Activated CD8-positive, alpha-beta memory T cell treated with anti-CD3 and anti-CD28 coated beads, Interleukin-2, amount 50 U/mL, for 1 hour (primary cell): Measurements from ENCODE around the gene FTCD.
"Not testable (repeated sequence)": the region's sequence is repeated elsewhere in the genome, so short reads cannot be mapped to it uniquely, and the experiment has no call there.

ENCODE experiments used
- DNase-seq: peaks from one replicate; pipeline ENCODE4 v3.0.0-alpha.2; 2020; ENCODE audit errors: extremely low read depth

The FTCD gene

GRCh38 chr21:46188226-46189212 is 33.1 kb upstream of the FTCD start:
- DNase-seq, result no peak

- no peak for DNase-seq
Measured at GRCh38 chr21:46187814-46188213, 32.4 kb upstream of the FTCD start.

DNA sequence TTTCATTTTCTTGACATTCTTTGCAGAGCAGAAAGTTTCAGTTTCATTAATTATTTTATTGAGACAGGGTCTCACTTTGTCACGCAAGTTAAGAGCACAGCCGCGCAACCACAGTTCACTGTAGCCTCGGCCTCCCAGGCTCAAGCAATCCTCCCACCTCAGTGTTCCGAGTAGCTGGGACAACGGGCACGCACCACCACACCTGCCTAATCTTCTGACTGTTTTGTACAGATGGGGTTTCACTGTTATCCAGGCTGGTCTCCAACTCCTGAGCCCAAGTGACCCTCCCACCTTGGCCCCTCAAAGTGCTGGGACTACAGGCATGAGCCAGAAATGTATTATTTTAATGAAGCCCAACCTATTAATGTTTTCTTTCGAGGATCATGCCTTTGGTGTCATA is 31.9 kb upstream of the FTCD start:
- DNase-seq, result no peak

DNA sequence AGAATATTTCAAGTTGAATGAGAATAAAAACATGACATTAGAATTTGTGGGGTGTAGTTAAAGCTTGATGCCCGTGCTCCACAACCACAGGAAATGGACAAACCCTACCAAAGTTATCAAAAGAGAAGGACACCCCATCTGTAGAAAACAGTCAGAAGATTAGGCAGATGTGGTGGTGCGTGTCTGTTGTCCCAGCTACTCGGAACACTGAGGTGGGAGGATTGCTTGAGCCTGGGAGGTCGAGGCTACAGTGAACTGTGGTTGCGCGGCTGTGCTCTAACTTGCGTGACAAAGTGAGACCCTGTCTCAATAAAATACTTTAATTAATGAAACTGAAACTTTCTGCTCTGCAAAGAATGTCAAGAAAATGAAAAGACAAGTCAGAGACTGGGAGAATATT is 30.3 kb upstream of the FTCD start:
- no peak for DNase-seq

GRCh38 chr21:46184625-46185555 is 29.5 kb upstream of the FTCD start:
- peak; percentile 46 for DNase-seq

GRCh38 chr21:46183910-46184624 is 28.7 kb upstream of the FTCD start, which contains the start of gene SPATC1L:
Gene SPATC1L, minus strand, starts transcription at chr21:46184459. Its CDS starts 1,643 bp downstream, at chr21:46182816.
- DNase-seq, result no peak

GRCh38 chr21:46183337-46183909 is 28.0 kb upstream of the FTCD start:
- not testable (repeated sequence) for DNase-seq

GRCh38 chr21:46182548-46183336 is 27.4 kb upstream of the FTCD start:
- DNase-seq, result no peak

GRCh38 chr21:46181953-46182547 is 26.7 kb upstream of the FTCD start:
- DNase-seq, result no peak

- DNase-seq, result no peak
Measured at GRCh38 chr21:46181436-46181835, 26.1 kb upstream of the FTCD start.

- no peak for DNase-seq
Measured at GRCh38 chr21:46180778-46181391, 25.5 kb upstream of the FTCD start.

DNA sequence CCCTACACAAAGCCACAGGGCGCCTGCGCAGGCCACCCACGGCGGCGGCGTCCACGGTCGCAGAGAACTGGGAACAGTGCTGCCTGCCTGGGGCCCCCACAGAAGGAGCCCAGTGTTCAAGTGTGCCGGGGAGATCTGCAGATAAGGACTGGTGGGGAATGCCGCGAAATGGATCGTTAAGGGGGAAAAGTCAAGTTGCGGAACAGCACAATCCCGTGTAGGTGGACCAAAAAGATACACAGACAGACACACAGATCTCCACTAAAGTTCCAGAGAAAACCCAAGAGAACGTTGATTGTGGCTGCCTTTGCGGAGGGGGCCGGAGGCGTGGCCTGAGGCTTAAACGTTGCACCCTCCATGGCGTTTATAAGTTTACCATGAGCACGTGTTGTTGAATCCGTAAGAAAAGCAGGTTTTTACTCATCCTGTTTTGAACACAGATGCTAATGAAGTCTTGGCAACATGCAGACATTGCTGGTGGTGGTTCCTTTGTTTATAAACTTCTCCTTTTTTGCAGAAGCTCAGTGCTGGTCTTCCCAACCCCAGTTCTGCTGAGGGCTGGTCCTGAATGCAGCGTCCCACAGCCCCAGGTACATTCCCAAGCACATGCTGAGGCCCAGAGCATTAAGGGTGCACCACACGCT is 24.8 kb upstream of the FTCD start:
- no peak for DNase-seq

- DNase-seq, result no peak
Measured at GRCh38 chr21:46179708-46180078, 24.3 kb upstream of the FTCD start.

DNA sequence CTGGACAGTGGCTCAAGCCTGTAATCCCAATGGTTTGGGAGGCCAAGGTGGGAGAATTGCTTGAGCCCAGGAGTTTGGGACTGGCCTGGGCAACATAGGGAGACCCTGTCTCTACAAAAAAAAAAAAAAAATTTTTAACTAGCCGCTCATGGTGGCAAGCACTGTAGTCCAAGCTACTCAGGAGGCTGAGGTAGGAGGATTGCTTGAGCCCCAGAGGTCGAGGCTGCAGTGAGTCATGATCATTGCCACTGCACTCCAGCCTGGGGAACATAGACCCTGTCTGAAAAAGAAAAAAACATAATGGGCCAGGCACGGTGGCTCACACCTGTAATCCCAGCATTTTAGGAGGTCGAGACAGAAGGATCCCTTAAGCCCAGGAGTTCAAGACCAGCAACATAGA is 23.6 kb upstream of the FTCD start:
- DNase-seq, result no peak

DNA sequence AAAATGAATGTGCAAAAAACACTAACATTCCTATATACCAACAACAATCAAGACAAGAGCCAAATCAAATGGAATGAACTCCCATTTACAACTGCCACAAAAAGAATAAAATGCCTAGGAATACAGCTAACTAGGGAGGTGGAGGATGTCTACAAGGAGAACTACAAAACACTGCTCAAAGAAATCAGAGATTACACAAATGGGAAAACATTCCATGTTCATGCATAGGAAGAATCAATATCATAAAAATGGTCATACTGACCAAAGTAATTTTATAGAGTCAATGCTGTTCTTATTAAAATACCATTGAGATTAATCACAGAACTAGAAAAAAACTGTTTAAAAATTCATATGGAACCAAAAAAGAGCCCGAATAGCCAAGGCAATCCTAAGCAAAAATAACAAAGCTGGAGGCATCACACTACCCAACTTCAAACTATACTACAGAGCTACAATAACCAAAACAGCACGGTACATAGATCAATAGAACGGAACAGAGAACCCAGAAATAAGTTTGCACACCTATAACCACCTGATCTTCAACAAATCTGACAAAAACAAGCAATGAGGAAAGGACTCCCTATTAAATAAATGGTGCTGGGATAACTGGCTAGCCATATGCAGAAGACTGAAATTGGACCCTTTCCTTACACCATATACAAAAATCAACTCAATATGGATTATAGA is 21.2 kb upstream of the FTCD start:
- DNase-seq, result not testable (repeated sequence)

DNA sequence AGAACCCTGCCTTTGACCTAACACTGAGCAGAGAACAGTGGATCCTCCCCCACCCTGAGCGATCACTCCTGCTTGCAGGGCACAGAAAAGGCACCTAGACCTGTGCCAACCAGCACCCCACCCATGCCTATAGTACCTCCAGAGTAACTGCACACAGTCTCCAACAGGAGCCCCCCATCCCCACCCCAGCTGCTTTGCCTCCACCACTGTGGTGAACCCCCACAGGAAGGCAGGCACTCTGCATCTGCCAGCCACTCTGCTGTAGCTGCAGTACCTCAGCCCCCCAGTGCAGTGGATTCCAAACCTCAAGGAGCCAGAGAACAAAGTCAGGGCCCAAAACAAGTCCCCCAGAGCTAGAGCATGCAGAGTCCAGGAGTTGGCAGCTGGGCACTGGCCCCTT is 18.2 kb upstream of the FTCD start:
- no peak for DNase-seq

DNA sequence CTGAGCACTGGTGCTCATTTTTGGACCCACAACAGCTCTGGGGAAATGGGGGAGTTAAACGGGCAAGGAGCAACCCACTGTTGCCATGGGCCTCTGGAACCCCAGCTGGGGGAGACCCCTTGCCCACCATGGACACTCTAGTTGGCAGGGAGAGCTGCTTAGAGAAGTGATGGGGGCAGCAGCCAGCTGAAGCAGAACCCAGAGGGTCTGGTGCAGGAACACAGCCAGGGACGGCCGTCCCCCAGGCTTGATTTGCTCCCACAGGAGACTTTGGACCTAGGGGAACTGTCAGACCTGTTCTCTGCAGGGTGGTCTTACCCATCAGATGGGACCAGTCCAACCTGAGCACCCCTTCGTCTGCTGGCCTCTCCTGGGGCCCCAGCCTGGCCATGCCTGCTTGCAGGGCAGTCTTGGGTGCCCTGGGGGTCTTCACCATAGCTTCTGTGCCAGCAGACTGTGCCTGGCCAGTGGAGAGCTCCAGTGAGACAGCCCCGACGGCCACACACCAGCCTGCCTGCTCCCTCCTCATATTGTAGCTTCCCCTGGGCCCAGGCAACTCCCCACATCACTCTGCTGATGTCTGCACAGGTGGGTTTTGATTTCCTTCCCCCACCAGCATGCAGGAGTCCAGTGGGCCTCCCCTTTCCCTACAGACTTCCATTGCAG is 17.6 kb upstream of the FTCD start:
- DNase-seq, result no peak
